OCI-LY1 (cell line): Measurements from ENCODE around the gene TMEM53.

ENCODE experiments used
- H2AFZ ChIP-seq: fragments of 200-600 bp; sonication (generic), shearing (Covaris generic); 2 replicates; pipeline ENCODE4 v1.6.0; 2014; ENCODE audit warnings: antibody characterized with exemption, mild to moderate bottlenecking, low read length
- H3F3A ChIP-seq: fragments of 200-600 bp; sonication (generic), shearing (Covaris generic); 2 replicates; pipeline ENCODE4 v1.6.0; 2014; ENCODE audit warnings: mild to moderate bottlenecking, antibody characterized with exemption, low read length, moderate library complexity; ENCODE audit not compliant: insufficient read depth
- H3K27ac ChIP-seq: fragments of 200-600 bp; sonication (generic); 2 replicates; pipeline ENCODE4 v1.5.1; 2014; ENCODE audit warnings: low read length, mixed run types, mild to moderate bottlenecking, low read depth; ENCODE audit not compliant: poor library complexity, severe bottlenecking
- H3K27me3 ChIP-seq: fragments of 200-600 bp; sonication (generic); 2 replicates; pipeline ENCODE4 v1.6.0; 2014; ENCODE audit warnings: antibody characterized with exemption, mild to moderate bottlenecking, low read length, moderate library complexity; ENCODE audit not compliant: insufficient read depth
- H3K36me3 ChIP-seq: fragments of 200-600 bp; sonication (generic); 2 replicates; pipeline ENCODE4 v1.6.1; 2014; ENCODE audit warnings: mild to moderate bottlenecking, antibody characterized with exemption, low read length, moderate library complexity, mixed read lengths; ENCODE audit not compliant: insufficient read depth
- H3K4me1 ChIP-seq: fragments of 200-600 bp; sonication (generic); 2 replicates; pipeline ENCODE4 v1.5.1; 2014; ENCODE audit warnings: mild to moderate bottlenecking, low read length, moderate library complexity; ENCODE audit not compliant: insufficient read depth, severe bottlenecking
- H3K4me2 ChIP-seq: fragments of 200-600 bp; sonication (generic), shearing (Covaris generic); 2 replicates; pipeline ENCODE4 v1.6.1; 2014; ENCODE audit warnings: low read length
- H3K4me3 ChIP-seq: fragments of 200-600 bp; sonication (generic); 2 replicates; pipeline ENCODE4 v1.5.1; 2014; ENCODE audit warnings: low read length, low read depth, mild to moderate bottlenecking, mixed read lengths; ENCODE audit not compliant: poor library complexity, severe bottlenecking
- H3K79me2 ChIP-seq: fragments of 200-600 bp; shearing (Covaris generic); 2 replicates; pipeline ENCODE4 v1.6.1; 2016; ENCODE audit warnings: mixed run types, low read length, mixed read lengths; ENCODE audit not compliant: insufficient read depth
- H3K9ac ChIP-seq: fragments of 200-600 bp; sonication (generic), shearing (Covaris generic); 2 replicates; pipeline ENCODE4 v1.6.1; 2014; ENCODE audit warnings: mild to moderate bottlenecking, low read length, mixed read lengths
- H3K9me2 ChIP-seq: fragments of 200-600 bp; sonication (generic), shearing (Covaris generic); 2 replicates; pipeline ENCODE4 v1.6.1; 2014; ENCODE audit warnings: low read depth, mild to moderate bottlenecking, low read length, mixed read lengths
- H3K9me3 ChIP-seq: fragments of 200-600 bp; shearing (Covaris generic); 2 replicates; pipeline ENCODE4 v1.6.1; 2014; ENCODE audit warnings: low read length, mixed read lengths
- H4K20me1 ChIP-seq: fragments of 200-600 bp; sonication (generic), shearing (Covaris generic); 2 replicates; pipeline ENCODE4 v1.6.0; 2016; ENCODE audit warnings: mild to moderate bottlenecking, low read length; ENCODE audit not compliant: insufficient read depth
- EZH2 ChIP-seq: fragments of 200-600 bp; sonication (generic), shearing (Covaris generic); IDR thresholded peaks from 2 replicates; pipeline ENCODE4 v1.8.0; 2017; ENCODE audit warnings: borderline replicate concordance, mixed run types, mild to moderate bottlenecking, antibody characterized with exemption, low read length, moderate library complexity, mixed read lengths
- TF ChIP-seq, protein P1 (sequence below): fragments of 200-600 bp; sonication (generic), shearing (Covaris generic); IDR thresholded peaks from 2 replicates; pipeline ENCODE4 v1.5.1; 2017; ENCODE audit warnings: mild to moderate bottlenecking, antibody characterized with exemption, low read length, moderate library complexity, mixed read lengths

Gene TMEM53

DNA sequence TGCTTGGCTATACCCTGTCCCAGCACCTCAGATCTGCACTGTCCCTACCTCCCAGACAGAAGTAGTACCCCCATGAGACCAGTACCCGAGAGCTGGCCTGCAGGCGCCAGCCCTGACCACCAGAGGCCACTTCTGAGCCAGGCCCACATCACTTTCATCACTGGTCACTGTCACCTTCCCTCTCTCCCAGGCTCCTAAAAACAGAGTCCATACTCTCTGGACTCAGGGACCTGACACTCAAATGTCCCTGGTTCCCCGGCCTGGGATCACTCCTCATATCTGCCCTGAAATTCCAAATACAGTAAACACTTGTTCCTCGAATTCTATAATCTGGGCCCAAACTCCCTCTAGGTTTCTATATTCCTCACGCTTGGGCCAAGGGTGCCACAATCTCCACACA, 18.7 kb downstream of the TMEM53 start:
- Histone ChIP-seq H3K9me2 (no peaks in the 10 kb centered on the region), H3K4me2 (no peak overlapping the region), H3K4me3 (no peak overlapping the region), H3K9ac (no peak overlapping the region), H3K79me2 (no peaks in the 10 kb centered on the region), H3K36me3 (peaks cover 10% of the 10 kb centered on the region; the same call in 1 of the 2 replicates), H3K27ac (no peak overlapping the region), H2AFZ (no peak overlapping the region), H3K4me1 (no peaks in the 10 kb centered on the region), H4K20me1 (no peaks in the 10 kb centered on the region), H3K9me3 (no peaks in the 10 kb centered on the region), H3K27me3 (no peaks in the 10 kb centered on the region), H3F3A (no peaks in the 10 kb centered on the region)
- TF ChIP-seq, protein P1, sequence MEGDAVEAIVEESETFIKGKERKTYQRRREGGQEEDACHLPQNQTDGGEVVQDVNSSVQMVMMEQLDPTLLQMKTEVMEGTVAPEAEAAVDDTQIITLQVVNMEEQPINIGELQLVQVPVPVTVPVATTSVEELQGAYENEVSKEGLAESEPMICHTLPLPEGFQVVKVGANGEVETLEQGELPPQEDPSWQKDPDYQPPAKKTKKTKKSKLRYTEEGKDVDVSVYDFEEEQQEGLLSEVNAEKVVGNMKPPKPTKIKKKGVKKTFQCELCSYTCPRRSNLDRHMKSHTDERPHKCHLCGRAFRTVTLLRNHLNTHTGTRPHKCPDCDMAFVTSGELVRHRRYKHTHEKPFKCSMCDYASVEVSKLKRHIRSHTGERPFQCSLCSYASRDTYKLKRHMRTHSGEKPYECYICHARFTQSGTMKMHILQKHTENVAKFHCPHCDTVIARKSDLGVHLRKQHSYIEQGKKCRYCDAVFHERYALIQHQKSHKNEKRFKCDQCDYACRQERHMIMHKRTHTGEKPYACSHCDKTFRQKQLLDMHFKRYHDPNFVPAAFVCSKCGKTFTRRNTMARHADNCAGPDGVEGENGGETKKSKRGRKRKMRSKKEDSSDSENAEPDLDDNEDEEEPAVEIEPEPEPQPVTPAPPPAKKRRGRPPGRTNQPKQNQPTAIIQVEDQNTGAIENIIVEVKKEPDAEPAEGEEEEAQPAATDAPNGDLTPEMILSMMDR, result peak; percentile 47
- TF ChIP-seq EZH2, result no peak

DNA sequence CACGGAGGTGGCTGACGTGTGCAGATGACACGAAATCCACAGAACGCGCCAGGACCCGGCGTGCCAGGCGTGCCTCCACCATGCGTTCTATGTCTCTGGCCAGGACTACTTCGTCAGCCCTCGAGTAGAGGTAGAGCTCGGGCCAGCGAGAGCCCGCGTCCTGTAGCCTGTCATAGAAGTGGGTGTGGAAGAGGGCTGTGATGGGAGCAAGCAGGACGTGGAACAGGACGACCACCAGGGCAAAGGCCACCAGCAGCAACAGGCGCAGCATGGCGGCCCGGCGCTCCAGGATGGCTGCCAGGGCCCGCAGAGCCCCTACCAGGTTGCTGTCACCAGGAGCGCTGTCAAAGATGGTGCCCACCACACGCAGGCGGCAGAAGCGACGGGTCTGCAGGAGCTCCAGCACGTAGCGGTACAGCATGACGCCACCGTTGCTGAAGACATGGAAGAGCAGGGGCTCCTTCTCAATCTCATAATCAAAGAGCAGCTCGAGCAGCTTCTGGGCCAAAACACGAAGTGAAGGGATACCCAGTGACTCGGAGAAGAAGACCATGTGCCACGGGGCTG, 19.6 kb downstream of the TMEM53 start:
- Histone ChIP-seq H3F3A (no peaks in the 10 kb centered on the region), H4K20me1 (no peaks in the 10 kb centered on the region), H3K4me3 (no peak overlapping the region), H3K79me2 (no peaks in the 10 kb centered on the region), H3K27ac (no peak overlapping the region), H3K9ac (no peak overlapping the region), H3K9me2 (no peaks in the 10 kb centered on the region), H3K27me3 (no peaks in the 10 kb centered on the region), H3K4me1 (no peaks in the 10 kb centered on the region), H2AFZ (no peak overlapping the region), H3K4me2 (no peak overlapping the region), H3K36me3 (peaks cover 19% of the 10 kb centered on the region), H3K9me3 (no peaks in the 10 kb centered on the region)
- TF ChIP-seq, protein P1, result no peak
- no peak for TF ChIP-seq EZH2

DNA sequence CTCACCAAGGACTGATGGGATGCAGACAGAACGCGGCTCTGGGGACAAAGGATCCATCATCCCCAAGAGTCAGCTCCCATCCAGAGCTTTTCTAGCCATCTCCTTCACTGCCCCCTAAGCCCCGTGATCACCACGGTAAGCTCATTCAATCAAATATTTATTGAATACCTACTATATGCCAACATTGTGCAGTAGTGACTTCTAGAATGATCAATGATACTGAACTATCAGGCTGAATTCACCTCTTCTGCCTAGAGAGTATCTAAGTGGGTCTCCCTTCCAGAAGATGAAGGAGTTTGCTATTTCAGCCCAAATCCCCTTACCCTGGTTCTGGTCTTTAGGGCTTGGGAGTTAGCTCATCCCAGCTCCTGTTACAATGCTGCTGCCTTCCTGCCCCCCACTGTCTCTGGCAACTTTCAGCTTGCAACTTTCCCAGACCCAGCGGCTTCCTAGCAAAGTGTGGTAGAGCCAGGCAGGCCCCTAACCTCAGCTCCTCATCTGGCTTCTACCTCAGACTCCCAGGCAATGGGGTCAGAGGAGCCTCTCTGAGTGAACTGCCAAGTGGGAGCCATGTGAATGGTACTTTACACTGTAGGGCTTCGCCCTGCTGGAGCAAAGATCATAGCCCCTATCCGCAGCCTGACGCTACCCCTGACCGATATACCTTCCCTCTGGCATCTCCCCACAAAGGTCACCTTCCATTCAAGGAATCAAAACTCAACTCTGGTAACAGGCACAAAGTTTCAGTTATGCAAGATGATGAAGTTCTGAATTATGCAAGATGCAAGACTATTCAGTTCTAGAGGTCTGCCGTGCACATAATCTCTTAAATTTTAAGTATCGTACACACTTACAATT, 20.9 kb downstream of the TMEM53 start:
- Histone ChIP-seq H3K9me2 (no peaks in the 10 kb centered on the region), H4K20me1 (no peaks in the 10 kb centered on the region), H3K9me3 (no peaks in the 10 kb centered on the region), H3K27ac (no peak overlapping the region), H3K4me3 (no peak overlapping the region), H3K36me3 (peaks cover 33% of the 10 kb centered on the region), H3K27me3 (no peaks in the 10 kb centered on the region), H3F3A (no peaks in the 10 kb centered on the region), H3K4me1 (no peaks in the 10 kb centered on the region), H3K79me2 (no peaks in the 10 kb centered on the region), H3K4me2 (no peak overlapping the region), H2AFZ (no peak overlapping the region), H3K9ac (no peak overlapping the region)
- TF ChIP-seq, protein P1, result no peak
- no peak for TF ChIP-seq EZH2
